HepG2 (cell line): ENCODE measurements around the gene TMX2. TPM values are rescaled to one million over a fixed set of nuclear protein-coding genes. Genes with fewer than 3 reads are reported as not detected.

Source experiments
- ATF6 ChIP-seq: sonication (generic); formaldehyde crosslinking; conservative IDR thresholded peaks from 2 replicates; pipeline ENCODE4 v1.4.0; 2020; ENCODE audit warnings: missing genetic modification reagents
- ELF3 ChIP-seq: IDR thresholded peaks from 2 replicates; pipeline ENCODE4 v1.6.1; 2016; ENCODE audit warnings: missing genetic modification reagents, missing compliant biosample characterization
- HIVEP1 ChIP-seq: sonication (generic); formaldehyde crosslinking; IDR thresholded peaks from 2 replicates; pipeline ENCODE4 v1.4.0; 2020; ENCODE audit warnings: mild to moderate bottlenecking, missing genetic modification reagents
- MED13 ChIP-seq: sonication (generic); formaldehyde crosslinking; IDR thresholded peaks from 2 replicates; pipeline ENCODE4 v1.5.0; 2020; ENCODE audit warnings: missing genetic modification reagents
- MXI1 ChIP-seq: IDR thresholded peaks from 3 replicates; pipeline ENCODE4 v1.6.1; 2012; ENCODE audit warnings: low read depth, low read length, inconsistent platforms, borderline replicate concordance
- NFKB2 ChIP-seq: sonication (generic); formaldehyde crosslinking; IDR thresholded peaks from 2 replicates; pipeline ENCODE4 v1.4.0; 2020; ENCODE audit warnings: missing genetic modification reagents, borderline replicate concordance
- RBM39 ChIP-seq: fragments of 200-400 bp; formaldehyde crosslinking; IDR thresholded peaks from one replicate; pipeline ENCODE4 v1.6.1; 2018; ENCODE audit warnings: antibody characterized with exemption, mild to moderate bottlenecking, low read depth, low read length; ENCODE audit not compliant: poor library complexity, severe bottlenecking
- SP4 ChIP-seq: sonication (generic); formaldehyde crosslinking; IDR thresholded peaks from 2 replicates; pipeline ENCODE4 v1.8.1; 2023; ENCODE audit warnings: mild to moderate bottlenecking, missing genetic modification reagents
- SRY ChIP-seq: sonication (generic); formaldehyde crosslinking; IDR thresholded peaks from 2 replicates; pipeline ENCODE4 v1.8.0; 2022; ENCODE audit warnings: mild to moderate bottlenecking, missing genetic modification reagents
- TCF12 ChIP-seq, 2 experiments: fragments of 450-650 bp in 1 of 2; sonication (generic) in 1 of 2; formaldehyde crosslinking in 1 of 2; IDR thresholded peaks; 2 replicates each; pipeline versions ENCODE4 v1.6.1 to v1.8.0; 2017 to 2022; ENCODE audit warnings: antibody characterized with exemption in 1 of 2, mild to moderate bottlenecking in 1 of 2, missing genetic modification reagents in 1 of 2, moderate library complexity in 1 of 2
- THRA ChIP-seq: sonication (generic); formaldehyde crosslinking; IDR thresholded peaks from 2 replicates; pipeline ENCODE4 v1.4.0; 2020; ENCODE audit warnings: missing genetic modification reagents, borderline replicate concordance
- ZFY ChIP-seq: sonication (generic); formaldehyde crosslinking; IDR thresholded peaks from 2 replicates; pipeline ENCODE4 v1.4.0; 2020; ENCODE audit warnings: missing genetic modification reagents
- ZNF235 ChIP-seq: sonication (generic); formaldehyde crosslinking; IDR thresholded peaks from 2 replicates; pipeline ENCODE4 v1.8.1; 2023; ENCODE audit warnings: mild to moderate bottlenecking, missing genetic modification reagents, borderline replicate concordance
- ZNF44 ChIP-seq: sonication (generic); formaldehyde crosslinking; IDR thresholded peaks from 2 replicates; pipeline ENCODE4 v1.5.1; 2020; ENCODE audit warnings: mild to moderate bottlenecking, missing genetic modification reagents
- ZNF549 ChIP-seq: sonication (generic); formaldehyde crosslinking; IDR thresholded peaks from 2 replicates; pipeline ENCODE4 v1.5.0; 2020; ENCODE audit warnings: missing genetic modification reagents
- ZNF598 ChIP-seq: sonication (generic); formaldehyde crosslinking; IDR thresholded peaks from 2 replicates; pipeline ENCODE4 v1.5.1; 2020; ENCODE audit warnings: mild to moderate bottlenecking, missing genetic modification reagents, borderline replicate concordance
- ZZZ3 ChIP-seq: sonication (generic); formaldehyde crosslinking; IDR thresholded peaks from 2 replicates; pipeline ENCODE4 v1.4.0; 2020; ENCODE audit warnings: missing genetic modification reagents, mild to moderate bottlenecking, borderline replicate concordance
- polyA plus RNA-seq, 8 experiments: library from polyadenylated mRNA; depleted of rRNA in 3 of 8; stranded (reverse) in 7 of 8; unstranded in 1 of 8; fragments of >200 nt; fragmentation: Illumina TruSeq in 4 of 8; extraction: Trizol in 4 of 8; gene quantifications; 2 replicates each; pipeline versions ENCODE4 v1.2.1 to v1.2.3, GENCODE V29; 2011 to 2016; ENCODE audit warnings: low read depth in 4 of 8, missing spikeins in 1 of 8, mixed read lengths in 1 of 8; ENCODE audit not compliant: insufficient read depth in 1 of 8
- total RNA-seq, 5 experiments: library from RNA; depleted of rRNA; stranded (reverse); fragments of >200 nt; fragmentation: Illumina TruSeq; extraction: Trizol; gene quantifications; 2 replicates each; pipeline ENCODE4 v1.2.3, GENCODE V29; 2016; ENCODE audit warnings: low read depth in 1 of 5
- TF ChIP-seq, protein P1 (sequence below): sonication (generic); formaldehyde crosslinking; IDR thresholded peaks from 2 replicates; pipeline ENCODE4 v1.5.1; 2020; ENCODE audit warnings: mild to moderate bottlenecking, missing genetic modification reagents, moderate library complexity
- TF ChIP-seq, protein P2 (sequence below): sonication (generic); formaldehyde crosslinking; IDR thresholded peaks from 2 replicates; pipeline ENCODE4 v1.4.0; 2020; ENCODE audit warnings: missing genetic modification reagents

TMX2 gene
- total and polyA plus RNA-seq, 2 of the 13 experiments (the other 11 are each of a cell fraction or from before 2014, with no cell fraction given), result 84.5 to 129 TPM

DNA sequence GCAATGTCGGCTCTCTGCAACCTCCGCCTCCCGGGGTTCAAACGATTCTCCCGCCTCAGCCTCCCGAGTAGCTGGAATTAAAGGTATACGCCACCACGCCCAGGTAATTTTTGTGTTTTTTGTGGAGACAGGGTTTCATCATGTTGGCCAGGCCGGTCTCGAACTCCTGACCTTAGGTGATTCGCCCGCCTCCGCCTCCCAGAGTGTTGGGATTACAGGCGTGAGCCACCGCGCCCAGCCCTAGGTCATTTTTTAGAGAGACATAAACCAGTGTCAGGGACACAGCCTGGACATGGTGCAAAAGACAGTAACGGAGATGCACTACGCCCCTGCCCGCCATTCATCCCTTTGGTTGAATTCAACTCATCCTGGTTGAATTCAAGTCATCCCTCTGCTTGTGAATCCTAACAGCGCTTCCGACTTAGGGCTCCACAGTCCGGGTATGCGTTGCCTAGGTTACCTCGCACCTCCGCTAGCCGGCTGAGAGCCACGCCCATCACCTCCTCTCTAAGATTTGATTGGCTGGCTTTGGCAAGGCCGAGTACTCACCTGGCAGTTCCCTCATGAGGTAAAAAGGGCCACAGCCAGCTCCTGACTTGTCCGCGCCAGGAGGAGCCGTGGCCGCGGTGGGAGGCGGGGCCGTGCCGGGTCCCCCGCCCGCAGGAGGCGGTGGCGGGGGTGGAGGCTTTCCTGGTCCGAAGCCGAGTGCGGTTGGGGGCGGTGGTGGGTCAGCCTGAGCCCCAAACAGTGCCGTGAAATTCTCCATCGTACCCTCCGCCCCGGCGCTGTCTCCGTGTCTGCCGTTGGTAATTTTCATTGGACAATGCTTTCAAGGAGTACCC is 758 bp upstream of the TMX2 start, which contains the start of gene MED19 (continued):
- no peak for TF ChIP-seq ATF6
- no peak for TF ChIP-seq MED13
- peak; percentile 63; the same call in 1 of the 3 replicates for TF ChIP-seq MXI1
- TF ChIP-seq ZNF235 (CRISPR knock-in tag), result no peak
- 0 out of 2 replicates have a peak, but pooled peaks have one; percentile 4 for TF ChIP-seq NFKB2 (CRISPR knock-in tag)
- TF ChIP-seq, protein P1, sequence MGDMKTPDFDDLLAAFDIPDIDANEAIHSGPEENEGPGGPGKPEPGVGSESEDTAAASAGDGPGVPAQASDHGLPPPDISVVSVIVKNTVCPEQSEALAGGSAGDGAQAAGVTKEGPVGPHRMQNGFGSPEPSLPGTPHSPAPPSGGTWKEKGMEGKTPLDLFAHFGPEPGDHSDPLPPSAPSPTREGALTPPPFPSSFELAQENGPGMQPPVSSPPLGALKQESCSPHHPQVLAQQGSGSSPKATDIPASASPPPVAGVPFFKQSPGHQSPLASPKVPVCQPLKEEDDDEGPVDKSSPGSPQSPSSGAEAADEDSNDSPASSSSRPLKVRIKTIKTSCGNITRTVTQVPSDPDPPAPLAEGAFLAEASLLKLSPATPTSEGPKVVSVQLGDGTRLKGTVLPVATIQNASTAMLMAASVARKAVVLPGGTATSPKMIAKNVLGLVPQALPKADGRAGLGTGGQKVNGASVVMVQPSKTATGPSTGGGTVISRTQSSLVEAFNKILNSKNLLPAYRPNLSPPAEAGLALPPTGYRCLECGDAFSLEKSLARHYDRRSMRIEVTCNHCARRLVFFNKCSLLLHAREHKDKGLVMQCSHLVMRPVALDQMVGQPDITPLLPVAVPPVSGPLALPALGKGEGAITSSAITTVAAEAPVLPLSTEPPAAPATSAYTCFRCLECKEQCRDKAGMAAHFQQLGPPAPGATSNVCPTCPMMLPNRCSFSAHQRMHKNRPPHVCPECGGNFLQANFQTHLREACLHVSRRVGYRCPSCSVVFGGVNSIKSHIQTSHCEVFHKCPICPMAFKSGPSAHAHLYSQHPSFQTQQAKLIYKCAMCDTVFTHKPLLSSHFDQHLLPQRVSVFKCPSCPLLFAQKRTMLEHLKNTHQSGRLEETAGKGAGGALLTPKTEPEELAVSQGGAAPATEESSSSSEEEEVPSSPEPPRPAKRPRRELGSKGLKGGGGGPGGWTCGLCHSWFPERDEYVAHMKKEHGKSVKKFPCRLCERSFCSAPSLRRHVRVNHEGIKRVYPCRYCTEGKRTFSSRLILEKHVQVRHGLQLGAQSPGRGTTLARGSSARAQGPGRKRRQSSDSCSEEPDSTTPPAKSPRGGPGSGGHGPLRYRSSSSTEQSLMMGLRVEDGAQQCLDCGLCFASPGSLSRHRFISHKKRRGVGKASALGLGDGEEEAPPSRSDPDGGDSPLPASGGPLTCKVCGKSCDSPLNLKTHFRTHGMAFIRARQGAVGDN (CRISPR knock-in tag), result peak; percentile 65
- TF ChIP-seq ZZZ3 (CRISPR knock-in tag), result no peak
- TF ChIP-seq ZNF549 (CRISPR knock-in tag), result no peak
- TF ChIP-seq, protein P2, sequence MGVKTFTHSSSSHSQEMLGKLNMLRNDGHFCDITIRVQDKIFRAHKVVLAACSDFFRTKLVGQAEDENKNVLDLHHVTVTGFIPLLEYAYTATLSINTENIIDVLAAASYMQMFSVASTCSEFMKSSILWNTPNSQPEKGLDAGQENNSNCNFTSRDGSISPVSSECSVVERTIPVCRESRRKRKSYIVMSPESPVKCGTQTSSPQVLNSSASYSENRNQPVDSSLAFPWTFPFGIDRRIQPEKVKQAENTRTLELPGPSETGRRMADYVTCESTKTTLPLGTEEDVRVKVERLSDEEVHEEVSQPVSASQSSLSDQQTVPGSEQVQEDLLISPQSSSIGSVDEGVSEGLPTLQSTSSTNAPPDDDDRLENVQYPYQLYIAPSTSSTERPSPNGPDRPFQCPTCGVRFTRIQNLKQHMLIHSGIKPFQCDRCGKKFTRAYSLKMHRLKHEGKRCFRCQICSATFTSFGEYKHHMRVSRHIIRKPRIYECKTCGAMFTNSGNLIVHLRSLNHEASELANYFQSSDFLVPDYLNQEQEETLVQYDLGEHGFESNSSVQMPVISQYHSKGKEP (CRISPR knock-in tag), result 0 out of 2 replicates have a peak, but pooled peaks have one; percentile 58
- no peak for TF ChIP-seq ELF3
- peak; percentile 10; the same call in 1 of the 2 replicates for TF ChIP-seq SRY (CRISPR knock-in tag)
- TF ChIP-seq ZFY (CRISPR knock-in tag), result peak; percentile 51
- 0 out of 2 replicates have a peak, but pooled peaks have one; percentile 38 for TF ChIP-seq THRA (CRISPR knock-in tag)
- TF ChIP-seq ZNF44, result peak; percentile 20; the same call in 1 of the 2 replicates
- peak; percentile 29; the same call in 1 of the 2 replicates for TF ChIP-seq SP4
- TF ChIP-seq RBM39, result peak; percentile 59
- no peak for TF ChIP-seq TCF12 (IDR thresholded peaks at IDR 0.05)
- no peak; the same call in 1 of the 2 replicates for TF ChIP-seq TCF12 (CRISPR knock-in tag; IDR thresholded peaks at IDR 0.05)
- no peak for TF ChIP-seq HIVEP1 (CRISPR knock-in tag)
- TF ChIP-seq ZNF598 (CRISPR knock-in tag), result no peak
